ENCODE data around the gene CNBD2. TPM values are rescaled to one million over a fixed set of nuclear protein-coding genes. Genes with fewer than 3 reads are reported as not detected.

Gene CNBD2
- total and polyA plus RNA-seq, 4 donors = 2.2 to 3.1 (median 2.5) TPM

GRCh38 chr20:35954200-35954906 is 14.0 kb upstream of the CNBD2 start, which contains the start of gene SCAND1:
Gene SCAND1 (minus strand): TSS chr20:35954502. CDS start chr20:35954284, 218 bp downstream.
- Histone ChIP-seq H3K9ac (ENCODE audit: low read depth in 1 of 2, low read length in 2 of 2) (peak within 1 kb of the TSS; percentile 68 to 93), H3K9me3 (ENCODE audit: control insufficient read depth in 4 of 4, low read length in 3 of 4) (no peaks in the 10 kb centered on the region), H3K4me1 (ENCODE audit: control insufficient read depth in 4 of 4, insufficient read depth in 4 of 4, low read length in 3 of 4) (peaks cover 0 to 27% (median 16%) of the 10 kb centered on the region in 4 donors), H3K27me3 (ENCODE audit: control insufficient read depth in 4 of 4, insufficient read depth in 4 of 4, low read length in 3 of 4) (no peaks in the 10 kb centered on the region), H3K4me3 (ENCODE audit: low read depth in 1 of 3, low read length in 3 of 3) (peak within 1 kb of the TSS; percentile 79 to 92 (median 89)), H3K27ac (ENCODE audit: low read depth in 1 of 2, low read length in 2 of 2) (peak within 1 kb of the TSS; percentile 95 to 98), H3K36me3 (ENCODE audit: control insufficient read depth in 4 of 4, insufficient read depth in 3 of 4, low read depth in 1 of 4, low read length in 3 of 4) (no peaks in the 10 kb centered on the region)
- TF ChIP-seq HNF4G (IDR thresholded peaks at IDR 0.05) (peak; percentile 15), EGR1 (IDR thresholded peaks at IDR 0.05; ENCODE audit: low read depth in 2 of 2) (peak; percentile 58 to 77), ZBTB33 (IDR thresholded peaks at IDR 0.05) (peak; percentile 90), MAX (IDR thresholded peaks at IDR 0.05) (peak; percentile 92), JUND (IDR thresholded peaks at IDR 0.05) (peak; percentile 46 to 62), RXRA (IDR thresholded peaks at IDR 0.05) (peak; percentile 50 to 67), HNF4A (conservative IDR thresholded peaks at IDR 0.05) (peak; percentile 40 to 59), REST (IDR thresholded peaks at IDR 0.05) (peak; percentile 94), ATF3 (IDR thresholded peaks at IDR 0.05) (peak; percentile 21), YY1 (IDR thresholded peaks at IDR 0.05) (peak; percentile 97), TAF1 (conservative IDR thresholded peaks at IDR 0.05) (peak; percentile 89), FOXA1 (IDR thresholded peaks at IDR 0.05) (peak; percentile 74), FOXA2 (IDR thresholded peaks at IDR 0.05) (peak; percentile 33), GABPA (IDR thresholded peaks at IDR 0.05 in 1 of 2, conservative IDR thresholded peaks at IDR 0.05 in 1 of 2) (peak; percentile 93 to 97), SP1 (IDR thresholded peaks at IDR 0.05) (peak; percentile 84), RAD21 (IDR thresholded peaks at IDR 0.05) (peak; percentile 66 to 71), NR2F2 (IDR thresholded peaks at IDR 0.05) (peak; percentile 84)
- TF ChIP-seq, protein P1, sequence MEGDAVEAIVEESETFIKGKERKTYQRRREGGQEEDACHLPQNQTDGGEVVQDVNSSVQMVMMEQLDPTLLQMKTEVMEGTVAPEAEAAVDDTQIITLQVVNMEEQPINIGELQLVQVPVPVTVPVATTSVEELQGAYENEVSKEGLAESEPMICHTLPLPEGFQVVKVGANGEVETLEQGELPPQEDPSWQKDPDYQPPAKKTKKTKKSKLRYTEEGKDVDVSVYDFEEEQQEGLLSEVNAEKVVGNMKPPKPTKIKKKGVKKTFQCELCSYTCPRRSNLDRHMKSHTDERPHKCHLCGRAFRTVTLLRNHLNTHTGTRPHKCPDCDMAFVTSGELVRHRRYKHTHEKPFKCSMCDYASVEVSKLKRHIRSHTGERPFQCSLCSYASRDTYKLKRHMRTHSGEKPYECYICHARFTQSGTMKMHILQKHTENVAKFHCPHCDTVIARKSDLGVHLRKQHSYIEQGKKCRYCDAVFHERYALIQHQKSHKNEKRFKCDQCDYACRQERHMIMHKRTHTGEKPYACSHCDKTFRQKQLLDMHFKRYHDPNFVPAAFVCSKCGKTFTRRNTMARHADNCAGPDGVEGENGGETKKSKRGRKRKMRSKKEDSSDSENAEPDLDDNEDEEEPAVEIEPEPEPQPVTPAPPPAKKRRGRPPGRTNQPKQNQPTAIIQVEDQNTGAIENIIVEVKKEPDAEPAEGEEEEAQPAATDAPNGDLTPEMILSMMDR (IDR thresholded peaks at IDR 0.05; ENCODE audit: low read depth, low read length, missing input control) = peak; percentile 93
- DNase-seq (ENCODE audit: low spot score) = peak; percentile 95
- under 1% methylated on average over 76 of the region's 76 CpGs for WGBS
